Activated CD8-positive, alpha-beta memory T cell treated with anti-CD3 and anti-CD28 coated beads for 1 hour (primary cell): Measurements from ENCODE around the gene MORN1.
"Not testable (repeated sequence)": the region's sequence is repeated elsewhere in the genome, so short reads cannot be mapped to it uniquely, and the experiment has no call there.

ENCODE experiments used
- DNase-seq, 2 donors: peaks; one replicate each; pipeline ENCODE4 v3.0.0-alpha.2; 2020; ENCODE audit warnings: low read depth in 1 of 2; ENCODE audit errors: extremely low read depth in 1 of 2

Gene MORN1

DNA sequence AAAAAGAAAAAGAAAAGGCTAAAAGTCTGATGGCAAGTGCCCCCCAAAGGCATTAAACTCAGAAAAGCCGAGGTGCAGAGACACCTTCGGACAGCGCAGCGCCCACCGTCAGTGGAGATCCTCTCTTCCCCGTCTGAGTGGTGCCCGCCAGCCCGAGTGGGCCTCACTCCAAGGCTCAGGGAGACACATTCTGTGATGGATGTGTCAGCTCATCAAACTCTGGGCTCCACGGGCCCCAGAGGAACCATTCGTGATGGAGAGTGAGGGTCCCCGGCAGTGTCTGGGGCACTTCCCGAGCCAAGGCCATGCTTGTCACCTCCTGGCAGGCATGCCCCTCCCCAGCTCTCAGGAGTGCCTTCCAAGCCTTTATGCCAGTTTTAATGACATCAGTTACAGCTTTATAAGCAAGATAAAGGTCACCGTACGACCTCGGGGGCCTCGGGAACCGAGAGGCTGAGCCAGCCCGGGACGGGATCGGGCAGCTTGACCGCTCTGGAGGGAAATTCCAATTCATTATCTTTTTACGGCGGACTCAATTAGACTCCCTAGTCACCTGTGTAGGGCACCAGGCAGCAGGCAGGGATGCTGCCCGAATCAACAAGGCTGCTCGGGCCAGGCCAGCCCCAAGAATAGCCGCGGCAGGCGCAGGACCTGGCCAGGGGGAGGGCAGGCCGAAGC lies 49.5 kb downstream of the MORN1 start:
- DNase-seq = no peak

DNA sequence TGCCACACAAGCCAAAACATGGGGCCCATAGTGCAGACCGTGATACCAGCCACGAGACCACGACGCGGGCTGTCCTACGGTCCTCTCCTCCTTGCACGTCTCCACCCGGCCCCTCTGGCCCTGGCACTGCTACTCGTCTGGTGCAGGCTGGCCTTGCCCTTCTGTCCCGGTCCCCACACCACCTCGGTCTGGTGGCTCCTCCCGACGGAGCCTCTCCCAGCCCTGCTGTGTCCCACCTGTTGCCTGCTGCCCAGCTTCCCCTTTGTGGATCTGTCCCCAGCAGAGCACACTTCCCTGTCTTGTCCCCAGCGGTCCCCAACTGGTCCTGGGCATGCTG lies 50.5 kb downstream of the MORN1 start:
- DNase-seq = no peak

DNA sequence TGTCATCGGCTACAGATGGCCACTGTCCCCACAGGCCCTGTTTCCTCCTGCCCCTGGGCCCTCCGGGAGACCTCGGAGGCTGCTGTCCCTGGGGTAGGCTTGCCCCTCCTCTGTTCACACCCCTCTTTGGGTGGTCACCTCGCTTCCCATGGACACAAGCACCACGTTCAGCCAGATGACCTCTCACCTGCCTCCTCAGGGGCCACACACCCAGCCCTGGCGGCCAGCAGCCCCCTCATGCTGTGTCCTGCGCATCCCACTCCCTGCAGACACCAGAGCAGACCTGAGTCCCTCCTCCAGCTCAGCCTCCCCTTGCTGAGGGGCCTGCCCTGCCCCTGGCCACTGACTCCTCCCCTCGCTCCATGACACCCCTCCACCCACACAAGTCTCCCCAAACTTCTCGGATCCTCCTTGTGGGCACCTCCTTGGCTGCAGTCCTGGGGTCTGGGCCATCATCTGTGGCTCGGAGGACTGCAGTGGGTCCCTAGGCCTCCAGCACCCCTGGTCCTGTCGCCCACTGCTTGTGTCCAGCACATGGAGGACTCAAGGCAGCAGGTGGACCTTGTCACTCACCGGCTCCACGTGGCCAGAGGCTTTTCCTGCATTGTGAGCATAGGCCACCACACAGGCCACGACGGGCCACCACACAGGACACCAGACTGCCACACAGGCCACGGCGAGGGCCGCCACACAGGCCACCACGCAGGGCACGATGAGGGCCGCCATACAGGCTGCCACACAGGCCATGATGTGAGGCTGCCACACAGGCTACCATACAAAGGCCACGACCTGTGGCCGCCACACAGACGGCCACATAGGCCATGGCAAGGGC lies 51.1 kb downstream of the MORN1 start:
- no peak for DNase-seq

DNA sequence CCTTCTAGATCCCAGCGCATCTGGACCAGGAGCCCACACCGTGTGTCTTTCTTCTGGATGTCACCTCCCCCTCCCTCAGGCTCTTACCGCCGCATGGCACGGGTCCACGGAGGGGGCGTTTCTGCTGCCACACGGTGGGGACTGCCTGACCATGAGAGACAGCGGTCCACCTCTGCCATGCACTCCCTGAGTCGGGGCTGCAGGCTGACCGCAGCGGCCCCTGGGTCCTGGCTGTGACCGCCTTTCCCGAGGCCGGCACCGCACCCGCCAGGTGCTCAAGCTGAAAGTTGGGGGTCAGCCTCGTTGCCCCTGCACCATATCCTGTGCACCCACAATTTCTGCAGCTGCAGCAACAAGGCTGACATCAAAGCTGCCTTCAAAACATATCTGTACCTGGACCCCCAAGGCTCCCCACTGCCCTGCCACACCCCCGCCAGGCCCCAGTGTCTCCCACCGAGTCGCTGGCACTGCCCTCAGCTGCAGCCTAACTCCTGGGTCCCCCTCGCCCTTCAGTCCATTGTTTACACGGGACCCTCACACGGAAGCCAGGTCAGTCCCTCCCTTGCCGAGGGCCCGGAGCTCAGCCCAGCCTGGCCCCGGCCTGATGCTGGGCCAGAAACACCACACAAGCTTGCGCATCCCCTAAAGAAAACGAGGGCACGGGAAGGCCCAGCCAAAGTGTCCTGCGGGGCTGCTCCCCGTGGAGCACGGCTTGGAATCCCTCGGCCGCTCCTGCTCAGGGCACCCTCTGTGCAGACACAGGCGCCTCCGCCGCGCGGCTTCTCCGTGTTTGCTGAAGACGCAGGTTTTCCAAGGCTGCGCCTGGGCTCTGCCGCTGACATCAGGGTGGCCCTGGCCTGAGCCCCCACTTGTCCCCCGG lies 51.9 kb downstream of the MORN1 start:
- DNase-seq = no peak

DNA sequence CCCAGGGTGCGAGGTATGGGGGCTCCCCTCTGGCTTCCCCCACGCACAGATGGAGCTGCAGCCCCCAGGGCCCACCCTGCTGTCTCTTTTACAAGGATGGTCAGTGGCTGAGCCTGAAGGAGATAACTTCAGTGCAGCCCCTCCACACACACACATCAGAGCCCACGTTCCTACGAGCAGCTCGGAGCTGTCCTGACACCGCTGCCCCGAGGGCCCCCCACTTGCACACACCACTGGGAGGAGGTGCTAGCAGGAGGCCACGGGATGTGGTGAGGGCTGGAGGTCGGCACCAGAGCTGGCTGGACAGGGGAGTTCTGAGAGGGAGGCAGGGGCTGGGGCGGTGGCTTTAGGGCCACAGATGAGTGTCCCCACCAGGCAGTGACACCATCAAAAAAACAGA lies 53.9 kb downstream of the MORN1 start:
- no peak for DNase-seq

DNA sequence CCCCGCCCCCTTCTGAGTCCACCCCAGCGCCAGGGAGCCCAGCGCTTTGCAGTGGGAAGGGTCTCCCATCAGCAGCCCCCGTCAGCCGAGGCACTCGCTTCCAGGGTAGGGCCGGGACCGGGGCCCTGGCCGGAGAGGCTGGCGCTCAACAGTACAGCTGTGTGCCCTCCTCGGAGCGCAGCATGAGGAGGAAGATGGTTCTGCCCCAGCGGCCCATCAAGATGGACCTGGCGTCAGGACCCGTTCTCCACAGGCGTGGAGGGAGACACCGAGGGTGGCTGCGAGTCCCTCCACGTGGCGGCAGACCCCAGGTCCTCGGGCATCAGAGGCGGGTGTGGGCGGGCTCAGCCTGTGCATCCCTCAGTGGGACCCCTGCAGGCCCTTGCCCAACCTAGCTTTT lies 54.3 kb downstream of the MORN1 start:
- no peak for DNase-seq

DNA sequence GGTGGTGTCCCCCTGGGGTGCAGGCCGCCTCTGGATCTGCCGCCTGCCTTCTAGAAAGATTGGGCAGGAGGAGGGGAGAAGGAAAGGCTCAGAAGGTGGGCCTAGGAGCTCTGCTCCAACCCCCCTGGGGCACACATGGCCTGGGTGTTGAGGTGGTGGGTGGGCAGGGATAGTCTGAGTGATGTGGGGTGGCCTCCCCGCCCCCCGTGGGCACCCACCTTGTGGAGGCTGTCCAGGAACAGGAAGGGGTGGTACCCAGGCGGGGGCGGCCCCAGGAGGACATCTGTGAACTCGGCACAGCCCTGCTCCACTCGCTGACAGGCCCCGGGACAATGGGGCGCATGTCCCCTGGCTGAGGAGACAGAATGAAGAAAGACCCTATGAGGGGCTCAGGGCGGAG lies 54.9 kb downstream of the MORN1 start:
- no peak for DNase-seq

DNA sequence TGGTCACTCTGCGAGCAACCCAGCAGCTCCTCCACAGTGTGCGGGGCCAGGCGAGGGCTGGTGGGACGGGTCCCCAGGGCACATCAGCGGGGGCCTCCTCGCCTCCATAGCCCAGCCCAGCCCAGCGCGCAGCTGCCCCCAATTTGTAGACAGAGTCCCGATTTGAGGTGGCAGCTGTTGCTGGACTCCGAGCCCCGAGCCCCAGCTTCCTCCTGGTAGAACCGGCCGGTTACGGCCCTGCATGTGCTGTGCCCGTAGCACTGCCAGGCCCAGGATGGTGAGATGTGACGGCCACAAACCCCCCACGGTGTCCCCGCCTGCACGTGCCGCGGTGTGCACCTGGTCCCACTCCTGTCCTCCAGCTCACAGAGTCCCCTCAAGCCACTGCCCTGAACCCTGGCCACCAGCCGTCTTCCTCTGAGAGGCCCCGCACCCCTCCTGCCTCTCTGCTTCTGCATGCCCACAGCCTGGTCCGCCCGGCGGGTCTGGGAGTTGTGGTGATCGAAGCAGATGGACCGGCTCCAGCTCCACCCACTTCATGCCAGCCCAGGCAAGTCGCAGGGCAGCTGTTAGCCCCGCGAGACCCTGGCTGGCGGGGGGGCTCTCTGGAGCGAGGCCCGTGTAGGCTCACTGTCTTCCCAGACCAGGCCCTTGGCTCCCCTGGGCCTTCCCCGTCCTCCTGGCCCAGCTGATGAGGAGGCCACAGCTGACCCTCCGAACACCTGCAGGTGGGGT lies 55.5 kb downstream of the MORN1 start:
- DNase-seq = no peak

DNA sequence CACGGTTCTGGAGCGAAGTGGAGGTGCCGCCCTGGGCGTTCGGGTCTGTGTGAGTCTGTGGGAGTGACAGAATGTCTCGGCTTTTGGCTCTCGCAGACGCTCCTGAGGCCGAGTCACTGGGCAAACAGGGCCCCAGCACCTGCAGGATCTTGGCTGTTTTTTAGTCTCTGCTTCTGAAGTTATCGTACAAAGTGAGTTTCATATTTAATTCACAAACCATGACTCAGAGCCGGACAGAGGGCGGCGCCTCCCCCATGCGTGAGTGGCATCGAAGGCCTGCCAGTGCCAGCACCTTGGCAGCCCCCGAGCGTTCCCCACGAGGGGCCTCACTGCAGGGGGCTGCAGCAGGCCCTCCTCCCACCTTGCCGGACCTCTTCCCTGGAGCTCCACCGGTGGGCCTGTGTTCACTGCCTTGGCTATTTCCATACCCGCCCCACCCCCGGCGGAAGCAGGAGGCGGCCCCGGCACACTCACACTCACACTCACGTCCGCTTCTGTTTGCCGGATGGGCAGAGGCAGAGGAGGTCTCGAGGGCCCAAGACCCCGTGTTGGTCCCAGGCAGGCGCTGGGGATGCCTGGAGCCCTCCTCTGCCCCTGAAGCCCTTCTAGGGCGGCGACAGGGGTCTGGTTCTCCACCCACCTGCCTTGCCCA lies 56.3 kb downstream of the MORN1 start:
- DNase-seq = no peak

DNA sequence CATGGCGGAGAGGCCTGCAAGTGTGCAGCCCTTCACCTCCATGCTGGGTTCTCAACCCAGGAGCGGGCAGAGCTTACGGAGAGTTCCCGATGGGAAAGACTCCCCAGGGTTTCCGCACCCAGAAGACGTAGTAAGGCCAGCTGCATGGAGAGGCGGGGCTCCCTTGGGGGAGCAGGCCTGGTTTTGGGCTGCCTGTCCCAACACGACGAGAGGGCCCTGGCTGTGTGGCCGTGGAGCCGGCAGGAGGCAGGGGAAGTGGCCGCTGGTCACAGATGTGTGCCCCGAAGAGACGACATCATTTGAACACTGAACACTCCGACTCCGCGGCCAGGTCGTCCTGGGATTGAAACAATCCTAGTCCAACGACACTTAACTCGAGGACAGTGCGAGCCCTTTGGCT lies 57.0 kb downstream of the MORN1 start:
- no peak for DNase-seq

DNA sequence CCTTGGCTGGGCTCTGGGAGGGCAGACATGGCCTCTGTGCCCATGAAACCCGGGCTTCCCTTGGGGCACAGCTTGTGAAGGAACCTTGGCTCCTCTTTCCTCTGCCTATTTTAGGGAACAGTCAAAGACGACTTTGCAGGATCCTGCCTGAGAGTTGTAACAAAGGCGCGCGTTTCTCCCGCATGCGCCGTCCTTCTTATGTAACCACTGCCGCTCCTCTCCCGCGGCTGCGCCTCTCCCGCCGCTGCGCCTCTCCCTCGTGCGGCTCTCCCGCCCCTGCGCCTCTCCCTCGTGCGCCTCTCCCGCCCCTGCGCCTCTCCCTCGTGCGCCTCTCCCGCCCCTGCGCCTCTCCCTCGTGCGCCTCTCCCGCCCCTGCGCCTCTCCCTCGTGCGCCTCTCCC lies 59.8 kb downstream of the MORN1 start:
- DNase-seq = not testable (repeated sequence)

DNA sequence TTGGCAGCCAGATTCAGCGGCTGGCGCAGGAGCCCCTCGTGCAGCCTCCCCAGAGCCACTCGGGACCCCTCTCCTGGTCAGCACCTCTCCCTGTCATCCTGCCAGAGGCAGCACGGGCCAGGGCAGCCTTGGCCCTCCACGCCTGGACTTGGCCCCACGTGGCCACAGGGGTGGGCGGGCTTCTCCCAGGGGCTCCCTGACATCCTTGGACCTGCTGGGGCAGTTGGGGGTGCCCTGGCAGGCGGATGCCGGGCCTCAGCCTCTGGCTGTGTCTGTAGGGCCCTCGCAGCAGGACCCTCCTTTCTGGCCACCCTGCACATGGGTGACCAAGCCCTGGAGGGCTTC lies 60.2 kb downstream of the MORN1 start:
- no peak for DNase-seq

DNA sequence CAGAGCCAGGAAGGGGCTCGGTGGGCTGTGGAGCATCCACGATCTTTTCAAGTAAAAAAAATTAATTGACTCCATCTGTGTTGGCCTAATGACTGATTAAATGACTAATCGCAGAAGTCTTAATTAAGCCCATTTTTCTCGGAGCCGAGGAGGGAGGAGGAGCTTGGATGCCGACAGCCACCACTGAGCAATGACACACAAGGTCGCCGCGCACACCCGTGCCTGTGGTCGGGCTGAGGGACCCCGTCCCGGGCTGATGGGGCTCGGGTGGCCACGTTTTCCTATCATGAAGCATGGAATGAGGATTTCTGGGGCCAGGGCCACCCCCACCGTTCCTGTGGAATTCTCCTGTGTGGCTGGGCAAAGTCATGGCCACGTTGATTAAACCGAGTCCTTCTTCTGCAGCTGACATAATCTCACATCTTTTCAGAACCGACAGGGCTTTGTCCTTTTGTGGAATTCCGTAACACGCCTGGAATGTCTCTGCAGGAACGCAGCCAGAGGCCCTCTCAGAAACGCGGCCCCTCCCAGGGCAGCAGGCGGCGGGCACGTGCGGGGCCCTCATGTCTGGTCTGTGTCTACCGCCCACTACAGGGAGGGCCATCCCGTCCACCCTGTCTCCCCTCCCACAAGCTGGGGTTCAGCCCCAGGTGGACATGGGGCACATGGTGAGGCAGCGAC lies 60.7 kb downstream of the MORN1 start:
- DNase-seq = no peak

DNA sequence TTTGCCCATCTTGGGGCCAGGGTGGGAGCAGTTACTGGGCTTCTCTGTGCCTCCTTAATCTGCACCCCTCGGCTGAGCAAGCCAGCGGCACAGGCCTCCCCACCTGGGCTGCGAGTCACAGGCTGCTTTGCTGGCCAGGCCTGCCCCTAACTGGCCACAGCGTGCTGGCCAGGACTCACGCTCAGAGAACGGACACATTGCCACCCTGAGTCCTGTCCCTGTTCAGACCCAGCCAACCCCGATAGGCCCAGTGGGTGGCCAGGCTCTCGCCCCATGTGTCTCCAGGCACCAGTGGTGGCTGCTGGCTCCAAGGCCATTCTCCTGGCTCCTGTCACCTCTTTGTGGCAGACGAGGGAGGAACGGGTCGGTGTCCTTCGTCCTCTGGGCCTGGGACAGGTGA lies 61.3 kb downstream of the MORN1 start:
- no peak for DNase-seq

DNA sequence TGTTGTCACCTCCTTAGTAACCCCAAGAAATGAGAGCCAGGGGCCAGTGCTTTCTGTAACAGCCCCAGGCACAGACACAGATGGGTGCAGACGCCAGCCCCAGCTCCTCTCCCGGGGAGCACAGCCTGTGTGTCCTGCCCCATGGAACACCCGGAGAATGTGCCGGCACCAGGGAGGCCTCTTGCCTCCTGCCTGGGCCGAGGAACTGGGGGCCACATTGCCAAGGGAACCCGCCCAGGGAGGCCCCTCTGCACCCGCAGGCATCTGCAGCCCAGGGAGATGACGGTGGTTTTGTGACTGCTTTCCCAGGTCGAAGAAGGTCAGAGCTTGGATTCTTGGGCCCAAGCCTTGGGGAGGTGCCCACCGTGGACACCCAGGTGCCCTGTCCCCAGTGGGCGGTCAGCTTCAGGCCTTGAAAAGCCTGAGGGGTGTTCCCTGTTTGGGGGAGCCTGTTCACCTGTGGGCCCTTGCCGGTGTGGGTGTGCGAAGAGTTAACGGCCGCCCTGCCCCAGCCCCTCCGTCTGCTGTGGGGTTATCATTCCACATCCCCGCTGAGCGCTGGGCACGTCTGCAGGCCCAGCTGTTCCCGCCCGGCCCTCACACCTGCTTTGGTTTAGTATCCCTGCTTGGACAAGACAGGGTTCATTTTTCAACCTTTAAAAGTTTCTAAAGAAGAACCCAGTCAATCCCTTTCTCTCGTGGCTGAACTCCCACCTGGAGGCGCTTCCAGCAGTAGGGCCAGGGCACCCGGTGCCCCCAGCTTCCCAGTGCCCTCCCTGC lies 62.5 kb downstream of the MORN1 start:
- no peak for DNase-seq

DNA sequence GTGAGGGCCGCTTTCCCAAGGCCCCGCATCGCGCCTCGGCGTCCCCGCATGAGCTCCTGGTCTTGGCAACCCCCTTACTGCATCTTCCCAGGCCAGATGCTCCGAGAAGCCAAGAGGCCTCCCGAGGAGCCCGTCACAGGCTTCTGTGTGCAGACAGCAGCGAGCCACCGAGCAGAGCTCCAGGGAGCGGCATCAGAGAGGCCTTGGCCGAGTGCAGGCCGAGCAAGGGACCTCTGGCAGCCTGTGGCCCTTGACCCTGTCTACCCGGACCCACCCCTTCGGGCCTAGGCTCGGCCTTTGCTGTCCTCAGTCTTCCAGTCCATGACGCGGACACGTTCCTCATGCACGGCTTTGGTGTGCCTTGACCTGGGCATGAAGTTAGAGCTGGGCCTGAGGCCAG lies 63.5 kb downstream of the MORN1 start:
- DNase-seq = no peak

DNA sequence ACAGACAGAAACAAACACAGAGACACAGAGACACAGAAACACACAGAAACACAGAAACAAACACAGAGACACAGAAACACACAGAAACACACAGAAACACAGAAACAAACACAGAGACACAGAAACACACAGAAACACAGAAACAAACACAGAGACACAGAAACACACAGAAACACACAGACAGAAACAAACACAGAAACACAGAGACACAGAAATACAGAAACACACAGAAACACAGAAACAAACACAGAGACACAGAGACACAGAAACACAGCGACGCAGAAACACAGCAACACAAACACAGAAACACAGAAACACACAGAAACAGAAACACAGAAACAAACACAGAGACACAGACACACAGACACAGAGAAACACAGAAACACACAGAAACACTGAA lies 64.2 kb downstream of the MORN1 start:
- DNase-seq = not testable (repeated sequence)

DNA sequence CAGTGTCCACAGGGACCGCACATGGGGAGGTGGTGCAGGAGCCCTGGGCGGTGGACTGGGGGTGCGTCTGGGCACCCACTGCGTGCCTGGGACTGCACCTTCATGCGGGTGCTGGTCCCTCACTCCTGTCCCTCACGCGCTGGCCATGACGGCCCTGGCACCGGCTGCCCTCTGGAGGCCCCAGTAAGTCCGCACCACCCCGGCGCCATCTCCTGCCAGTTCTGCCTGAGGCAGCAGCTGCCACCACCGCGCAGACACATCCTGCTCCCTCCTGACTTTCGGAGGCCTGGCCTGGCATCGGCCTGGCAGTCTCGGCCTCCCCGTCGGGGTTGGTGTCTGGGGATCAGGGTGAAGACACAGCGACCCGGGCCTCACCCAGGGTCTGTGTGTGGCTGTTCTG lies 64.8 kb downstream of the MORN1 start:
- no peak for DNase-seq
